HFFc6 (cell line): ENCODE data around the gene LTA4H. TPM values are rescaled to one million over a fixed set of nuclear protein-coding genes. Genes with fewer than 3 reads are reported as not detected.
A peak's percentile ranks its signal among the peaks of the same experiment; 100 is the strongest.

Source experiments
- DNase-seq: peaks from one replicate; pipeline ENCODE4 v3.0.0-alpha.2; 2018
- H3K27ac Mint-ChIP-seq: 2 replicates; pipeline ENCODE4 v1.8.0; 2020; ENCODE audit warnings: mild to moderate bottlenecking, mixed read lengths
- H3K27me3 Mint-ChIP-seq: 2 replicates; pipeline ENCODE4 v1.8.0; 2021; ENCODE audit warnings: mild to moderate bottlenecking, moderate library complexity, mixed read lengths; ENCODE audit not compliant: insufficient read depth
- H3K36me3 Mint-ChIP-seq: 2 replicates; pipeline ENCODE4 v1.8.0; 2021; ENCODE audit warnings: low read depth, mixed read lengths
- H3K4me1 Mint-ChIP-seq: 2 replicates; pipeline ENCODE4 v1.8.0; 2020; ENCODE audit warnings: low read depth, mixed read lengths
- H3K4me3 Mint-ChIP-seq: 2 replicates; pipeline ENCODE4 v1.8.0; 2020; ENCODE audit warnings: mild to moderate bottlenecking, moderate library complexity, mixed read lengths
- H3K9me3 Mint-ChIP-seq: 2 replicates; pipeline ENCODE4 v1.8.0; 2020; ENCODE audit warnings: mild to moderate bottlenecking, mixed read lengths
- total RNA-seq, 6 experiments: library from RNA; stranded (reverse); fragmentation: NEBNext Ultra II Directional; extraction: Animal tissue kit (Norgen Biotek cat#: 25700); gene quantifications; 2 replicates in 1 of 6; 3 replicates in 5 of 6; pipeline ENCODE4 v1.2.3, GENCODE V29; 2021
- TF ChIP-seq, protein P1 (sequence below): fragments of 200-600 bp; sonication (generic); IDR thresholded peaks from 2 replicates; pipeline ENCODE4 v1.5.0; 2021; ENCODE audit warnings: antibody characterized with exemption, mild to moderate bottlenecking

LTA4H gene
- total RNA-seq, 6 experiments from 2014 or later, result 50.2 to 59.0 (median 51.6) TPM

DNA sequence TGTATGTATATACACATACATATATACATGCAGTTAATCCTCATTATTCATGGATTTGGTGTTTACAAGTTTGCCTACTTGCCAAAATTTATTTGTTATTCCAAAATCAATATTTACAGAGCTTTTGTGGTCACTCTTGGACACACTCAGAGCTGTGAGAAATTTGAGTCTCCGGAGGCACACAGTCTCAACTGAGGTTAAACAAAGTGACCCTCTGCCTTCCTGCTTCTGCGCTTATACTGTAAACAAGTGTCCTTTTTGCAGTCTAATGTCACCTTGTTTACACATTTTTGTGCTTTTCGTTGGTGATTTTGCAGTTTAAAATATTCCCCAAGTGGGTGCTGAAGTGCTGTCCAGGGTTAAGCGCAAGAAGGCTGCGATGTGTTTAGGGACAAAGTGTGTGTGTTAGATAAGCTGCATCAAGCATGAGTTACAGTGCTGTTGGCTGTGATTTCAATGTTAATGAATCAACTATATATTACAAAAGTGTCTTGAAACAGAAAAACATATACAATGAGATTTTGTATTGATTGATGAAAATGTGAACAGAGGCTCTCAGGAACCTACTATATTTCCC is 13.1 kb upstream of the LTA4H start:
- H3K36me3 Mint-ChIP-seq, result no peaks in the 10 kb centered on the region
- no peaks in the 10 kb centered on the region; the same call in 1 of the 2 replicates for H3K27me3 Mint-ChIP-seq
- peaks cover 36% of the 10 kb centered on the region for H3K4me1 Mint-ChIP-seq
- no peaks in the 10 kb centered on the region for H3K9me3 Mint-ChIP-seq
- no peak for DNase-seq
- H3K4me3 Mint-ChIP-seq, result no peak overlapping the region
- no peak overlapping the region for H3K27ac Mint-ChIP-seq
- TF ChIP-seq, protein P1, sequence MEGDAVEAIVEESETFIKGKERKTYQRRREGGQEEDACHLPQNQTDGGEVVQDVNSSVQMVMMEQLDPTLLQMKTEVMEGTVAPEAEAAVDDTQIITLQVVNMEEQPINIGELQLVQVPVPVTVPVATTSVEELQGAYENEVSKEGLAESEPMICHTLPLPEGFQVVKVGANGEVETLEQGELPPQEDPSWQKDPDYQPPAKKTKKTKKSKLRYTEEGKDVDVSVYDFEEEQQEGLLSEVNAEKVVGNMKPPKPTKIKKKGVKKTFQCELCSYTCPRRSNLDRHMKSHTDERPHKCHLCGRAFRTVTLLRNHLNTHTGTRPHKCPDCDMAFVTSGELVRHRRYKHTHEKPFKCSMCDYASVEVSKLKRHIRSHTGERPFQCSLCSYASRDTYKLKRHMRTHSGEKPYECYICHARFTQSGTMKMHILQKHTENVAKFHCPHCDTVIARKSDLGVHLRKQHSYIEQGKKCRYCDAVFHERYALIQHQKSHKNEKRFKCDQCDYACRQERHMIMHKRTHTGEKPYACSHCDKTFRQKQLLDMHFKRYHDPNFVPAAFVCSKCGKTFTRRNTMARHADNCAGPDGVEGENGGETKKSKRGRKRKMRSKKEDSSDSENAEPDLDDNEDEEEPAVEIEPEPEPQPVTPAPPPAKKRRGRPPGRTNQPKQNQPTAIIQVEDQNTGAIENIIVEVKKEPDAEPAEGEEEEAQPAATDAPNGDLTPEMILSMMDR, result no peak

DNA sequence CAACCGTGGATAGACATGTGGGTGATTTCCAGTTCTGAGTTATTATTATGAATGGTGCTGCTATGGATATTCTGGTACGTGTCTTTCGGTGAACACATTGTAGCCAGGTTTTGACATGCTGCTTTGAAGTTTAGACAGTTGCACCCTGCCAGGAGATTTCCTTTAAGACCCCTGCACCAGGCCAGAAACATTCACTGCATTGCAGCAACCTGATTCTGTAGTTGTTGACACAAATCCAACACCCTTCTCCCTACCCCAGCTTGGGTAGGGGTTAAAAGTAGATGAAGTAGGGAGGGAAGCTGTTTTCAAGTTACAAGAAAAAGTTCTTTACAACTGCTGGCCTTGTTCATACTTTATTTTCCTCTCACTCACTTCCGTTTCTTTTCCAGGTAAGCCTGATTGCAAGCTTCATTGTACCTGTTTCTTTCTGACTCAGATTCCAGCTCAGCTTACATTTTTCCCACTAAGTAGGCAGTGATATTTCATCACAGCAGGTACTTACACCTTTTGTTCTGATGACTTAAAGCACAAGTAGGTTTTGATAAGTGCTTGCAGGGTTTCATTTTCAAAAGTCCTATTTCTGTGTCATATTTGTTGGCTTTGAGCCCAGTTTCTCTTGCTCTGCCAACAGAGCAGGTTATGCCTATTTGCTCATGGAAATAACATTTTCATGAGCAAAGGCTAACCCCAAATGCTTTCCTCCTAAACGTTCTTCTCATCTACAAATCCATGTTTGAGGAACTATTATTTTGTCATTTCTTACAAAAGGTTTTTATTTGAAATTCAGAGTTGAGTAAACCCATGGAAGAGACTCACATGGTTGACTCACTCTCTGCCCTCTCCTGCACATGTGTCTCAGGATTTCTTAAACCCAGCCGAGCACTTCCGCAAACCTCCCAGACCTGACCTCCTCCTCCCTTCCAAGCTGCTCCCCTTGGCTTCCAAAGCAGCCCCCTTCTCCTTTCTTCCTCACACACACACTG is 12.1 kb upstream of the LTA4H start:
- Mint-ChIP-seq H3K9me3 (no peaks in the 10 kb centered on the region), H3K36me3 (no peaks in the 10 kb centered on the region), H3K27ac (peak overlapping the region; percentile 14), H3K27me3 (no peaks in the 10 kb centered on the region; the same call in 1 of the 2 replicates), H3K4me1 (peaks cover 37% of the 10 kb centered on the region), H3K4me3 (peak overlapping the region; percentile 32)
- peak; percentile 36 for DNase-seq
- TF ChIP-seq, protein P1, result no peak

DNA sequence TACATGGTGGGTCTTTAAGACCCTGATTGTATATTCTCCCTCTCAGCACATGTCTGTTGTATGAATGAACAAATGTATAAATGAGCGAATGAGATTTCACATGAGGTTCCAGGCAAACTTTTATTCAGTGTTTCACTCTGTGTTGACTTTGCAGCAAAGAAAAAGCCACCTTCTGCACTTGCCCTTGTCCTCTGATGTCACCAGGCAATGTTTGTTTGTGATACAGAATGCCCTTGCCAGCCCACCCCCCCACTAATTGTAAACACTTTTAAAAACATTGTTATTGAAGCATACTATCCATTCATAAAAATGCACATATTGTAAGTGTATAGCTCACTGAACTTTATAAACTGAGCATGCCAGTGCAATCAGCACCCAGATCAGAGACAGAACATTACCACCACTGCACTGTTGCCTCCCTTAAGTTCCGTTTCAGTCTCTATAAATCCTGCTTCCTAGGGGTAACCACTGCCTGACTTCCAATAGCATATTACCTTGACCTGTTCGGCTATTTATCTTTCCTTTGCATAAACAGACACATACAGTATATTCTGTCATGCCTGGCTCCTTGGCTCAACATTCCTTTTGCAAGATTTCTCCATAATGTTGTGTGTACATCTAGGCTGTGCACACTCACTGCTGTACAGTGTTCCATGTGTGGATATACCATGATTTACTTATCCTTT is 11.3 kb upstream of the LTA4H start:
- H3K27me3 Mint-ChIP-seq, result no peaks in the 10 kb centered on the region; the same call in 1 of the 2 replicates
- H3K27ac Mint-ChIP-seq, result no peak overlapping the region
- no peaks in the 10 kb centered on the region for H3K9me3 Mint-ChIP-seq
- H3K36me3 Mint-ChIP-seq, result no peaks in the 10 kb centered on the region
- H3K4me1 Mint-ChIP-seq, result peaks cover 37% of the 10 kb centered on the region
- no peak for DNase-seq
- no peak overlapping the region for H3K4me3 Mint-ChIP-seq
- TF ChIP-seq, protein P1, result no peak

DNA sequence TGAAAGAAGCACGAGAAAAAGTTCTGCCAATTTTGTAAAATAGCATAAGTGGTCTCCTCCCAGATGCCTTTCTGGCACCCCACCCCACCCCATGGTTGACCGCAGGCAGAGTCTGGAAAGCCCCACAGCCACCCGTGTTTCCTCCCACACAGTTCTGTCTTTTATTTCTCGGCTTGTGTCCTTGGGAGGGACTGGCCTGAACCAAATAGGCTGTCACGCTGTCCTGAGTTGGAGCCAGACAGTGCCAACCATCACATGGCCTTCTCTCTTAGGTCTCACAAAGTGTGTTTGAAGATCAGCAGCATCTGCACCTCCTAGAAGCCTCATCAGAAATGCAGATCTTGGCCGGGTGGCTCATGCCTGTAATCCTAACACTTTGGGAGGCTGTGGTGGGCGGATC is 10.2 kb upstream of the LTA4H start:
- H3K4me1 Mint-ChIP-seq, result peaks cover 37% of the 10 kb centered on the region
- H3K9me3 Mint-ChIP-seq, result no peaks in the 10 kb centered on the region
- no peaks in the 10 kb centered on the region for H3K36me3 Mint-ChIP-seq
- no peak overlapping the region for H3K4me3 Mint-ChIP-seq
- DNase-seq, result no peak
- H3K27me3 Mint-ChIP-seq, result no peaks in the 10 kb centered on the region; the same call in none of the 2 replicates
- TF ChIP-seq, protein P1, result no peak
- no peak overlapping the region for H3K27ac Mint-ChIP-seq

DNA sequence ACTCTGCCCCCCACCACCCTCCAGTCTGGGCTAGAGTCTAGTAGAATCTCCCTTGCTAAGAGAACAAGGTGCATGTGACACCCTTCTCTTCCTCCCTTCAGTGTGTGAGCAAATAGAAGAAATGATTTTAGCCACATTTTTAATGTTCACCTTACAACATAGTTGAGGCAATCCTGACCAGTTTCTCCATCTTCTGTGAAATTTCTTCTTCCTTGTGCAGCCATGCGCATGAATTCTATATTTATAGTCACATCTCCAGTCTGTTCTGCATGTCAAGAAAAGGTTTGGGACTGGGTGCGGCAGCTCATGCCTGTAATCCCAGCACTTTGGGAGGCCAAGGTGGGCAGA is 9.5 kb upstream of the LTA4H start:
- Mint-ChIP-seq H3K27ac (no peak overlapping the region), H3K36me3 (no peaks in the 10 kb centered on the region), H3K4me3 (no peak overlapping the region), H3K27me3 (no peaks in the 10 kb centered on the region; the same call in none of the 2 replicates), H3K4me1 (peaks cover 37% of the 10 kb centered on the region), H3K9me3 (no peaks in the 10 kb centered on the region)
- TF ChIP-seq, protein P1, result no peak
- DNase-seq, result no peak
